Skeletal muscle satellite cell (primary cell): ENCODE measurements around the gene ABHD15. TPM values are rescaled to one million over a fixed set of nuclear protein-coding genes. Genes with fewer than 3 reads are reported as not detected.
A peak's percentile ranks its signal among the peaks of the same experiment; 100 is the strongest.

ENCODE experiments used
- H3K27me3 ChIP-seq: 2 replicates; pipeline ENCODE4 v1.7.0; 2013; ENCODE audit warnings: low read length; ENCODE audit not compliant: control insufficient read depth, insufficient read depth
- H3K36me3 ChIP-seq: 2 replicates; pipeline ENCODE4 v1.7.0; 2013; ENCODE audit warnings: mild to moderate bottlenecking, control low read depth, low read length; ENCODE audit not compliant: insufficient read depth
- H3K4me1 ChIP-seq: 2 replicates; pipeline ENCODE4 v1.7.0; 2013; ENCODE audit warnings: low read length; ENCODE audit not compliant: control insufficient read depth, insufficient read depth
- H3K4me2 ChIP-seq: 2 replicates; pipeline ENCODE4 v1.7.0; 2013; ENCODE audit warnings: mild to moderate bottlenecking, low read length
- H3K4me3 ChIP-seq: 2 replicates; pipeline ENCODE4 v1.7.0; 2013; ENCODE audit warnings: low read length
- H3K9ac ChIP-seq: 2 replicates; pipeline ENCODE4 v1.7.0; 2013; ENCODE audit warnings: mild to moderate bottlenecking, low read depth, low read length, moderate library complexity
- H3K9me3 ChIP-seq: replicated peaks from 2 replicates; pipeline ENCODE4 v1.7.0; 2013; ENCODE audit warnings: mild to moderate bottlenecking, control low read depth, low read length
- total RNA-seq: library from RNA; depleted of rRNA; stranded (reverse); fragments of >200 nt; gene quantifications from 2 replicates; pipeline ENCODE4 v1.2.3, GENCODE V29; 2012; rRNA removed

Gene ABHD15
- 6.6 and 7.9 TPM in 2 replicates for total RNA-seq

GRCh38 chr17:29566473-29567303, at the start of gene ABHD15:
Gene ABHD15, minus strand, starts transcription at chr17:29567037. Its CDS starts 71 bp downstream, at chr17:29566966.
- Histone ChIP-seq H3K36me3 (peaks cover 11% of the 10 kb centered on the region), H3K4me1 (peaks cover 21% of the 10 kb centered on the region), H3K4me3 (peak within 1 kb of the TSS; percentile 74), H3K9ac (peak within 1 kb of the TSS; percentile 73), H3K4me2 (peak within 1 kb of the TSS; percentile 98), H3K27me3 (no peaks in the 10 kb centered on the region), H3K9me3 (no peaks in the 10 kb centered on the region)

GRCh38 chr17:29615492-29616299, 48.9 kb upstream of the ABHD15 start:
- H3K4me1 ChIP-seq: peaks cover 30% of the 10 kb centered on the region
- H3K4me2 ChIP-seq: peak overlapping the region; percentile 75
- no peak overlapping the region for H3K9ac ChIP-seq

GRCh38 chr17:29615048-29615385, 48.2 kb upstream of the ABHD15 start:
- Histone ChIP-seq H3K9me3 (no peaks in the 10 kb centered on the region), H3K9ac (no peak overlapping the region), H3K27me3 (no peaks in the 10 kb centered on the region), H3K4me2 (no peak overlapping the region), H3K36me3 (no peaks in the 10 kb centered on the region), H3K4me3 (no peak overlapping the region), H3K4me1 (peaks cover 24% of the 10 kb centered on the region)

More at GRCh38 chr17:29615492-29616299, 48.9 kb upstream of the ABHD15 start:
- Histone ChIP-seq H3K9me3 (no peaks in the 10 kb centered on the region), H3K27me3 (no peaks in the 10 kb centered on the region), H3K36me3 (no peaks in the 10 kb centered on the region), H3K4me3 (no peak overlapping the region)

GRCh38 chr17:29614349-29615047, 47.7 kb upstream of the ABHD15 start:
- Histone ChIP-seq H3K36me3 (no peaks in the 10 kb centered on the region), H3K4me3 (no peak overlapping the region), H3K4me1 (peaks cover 21% of the 10 kb centered on the region), H3K9ac (no peak overlapping the region), H3K27me3 (no peaks in the 10 kb centered on the region), H3K4me2 (no peak overlapping the region), H3K9me3 (no peaks in the 10 kb centered on the region)

GRCh38 chr17:29613856-29614255, 47.0 kb upstream of the ABHD15 start:
- Histone ChIP-seq H3K9ac (no peak overlapping the region), H3K9me3 (no peaks in the 10 kb centered on the region), H3K36me3 (no peaks in the 10 kb centered on the region), H3K4me2 (peak overlapping the region; percentile 75), H3K4me1 (peaks cover 15% of the 10 kb centered on the region), H3K27me3 (no peaks in the 10 kb centered on the region), H3K4me3 (peak overlapping the region; percentile 57)

GRCh38 chr17:29613352-29613837, 46.6 kb upstream of the ABHD15 start:
- Histone ChIP-seq H3K9ac (no peak overlapping the region), H3K4me3 (peak overlapping the region; percentile 57), H3K27me3 (no peaks in the 10 kb centered on the region), H3K4me1 (peaks cover 15% of the 10 kb centered on the region), H3K9me3 (no peaks in the 10 kb centered on the region), H3K36me3 (no peaks in the 10 kb centered on the region), H3K4me2 (peak overlapping the region; percentile 75)

GRCh38 chr17:29612404-29613280, 45.8 kb upstream of the ABHD15 start:
- Histone ChIP-seq H3K36me3 (no peaks in the 10 kb centered on the region), H3K9ac (no peak overlapping the region), H3K4me3 (peak overlapping the region; percentile 30), H3K4me1 (peaks cover 15% of the 10 kb centered on the region), H3K27me3 (no peaks in the 10 kb centered on the region), H3K9me3 (no peaks in the 10 kb centered on the region), H3K4me2 (peak overlapping the region; percentile 75)

GRCh38 chr17:29612094-29612403, 45.2 kb upstream of the ABHD15 start:
- no peak overlapping the region for H3K4me3 ChIP-seq
- no peak overlapping the region for H3K4me2 ChIP-seq
- peaks cover 15% of the 10 kb centered on the region for H3K4me1 ChIP-seq
- H3K9ac ChIP-seq: no peak overlapping the region
- H3K27me3 ChIP-seq: no peaks in the 10 kb centered on the region
- no peaks in the 10 kb centered on the region for H3K9me3 ChIP-seq
- H3K36me3 ChIP-seq: no peaks in the 10 kb centered on the region

- Histone ChIP-seq H3K4me3 (no peak overlapping the region), H3K9ac (no peak overlapping the region), H3K36me3 (no peaks in the 10 kb centered on the region), H3K27me3 (no peaks in the 10 kb centered on the region), H3K4me2 (no peak overlapping the region), H3K4me1 (peaks cover 15% of the 10 kb centered on the region), H3K9me3 (no peaks in the 10 kb centered on the region)
Observed at GRCh38 chr17:29611351-29612093, 44.7 kb upstream of the ABHD15 start.

GRCh38 chr17:29610395-29610794, 43.6 kb upstream of the ABHD15 start:
- Histone ChIP-seq H3K9ac (no peak overlapping the region), H3K4me3 (no peak overlapping the region), H3K27me3 (no peaks in the 10 kb centered on the region), H3K4me2 (no peak overlapping the region), H3K9me3 (no peaks in the 10 kb centered on the region), H3K4me1 (peaks cover 8% of the 10 kb centered on the region), H3K36me3 (no peaks in the 10 kb centered on the region)
